ENCODE results near the gene COLEC12.

- TF ChIP-seq CTCF (conservative IDR thresholded peaks at IDR 0.05) (no peak), EZH2 (IDR thresholded peaks at IDR 0.05; ENCODE audit: low read depth) (no peak)
Measured at GRCh38 chr18:272650-273049, 227.9 kb downstream of the COLEC12 start.
